Stomach (tissue), 9 donors: ENCODE data around the gene FTHL17. TPM values are rescaled to one million over a fixed set of nuclear protein-coding genes. Genes with fewer than 3 reads are reported as not detected.

Source experiments
- DNase-seq, 2 donors: peaks; one replicate each; pipeline versions ENCODE4 v3.0.0 to v3.0.0-alpha.2; 2013 to 2019
- H3K27ac ChIP-seq, 5 donors: fragments of 200-600 bp in 4 of 5; sonication (generic) in 4 of 5; one replicate each; pipeline ENCODE4 v1.5.1; 2013 to 2019; ENCODE audit warnings: mild to moderate bottlenecking in 1 of 5, moderate library complexity in 1 of 5
- H3K27me3 ChIP-seq, 3 donors: fragments of 200-600 bp; sonication (generic); one replicate each; pipeline ENCODE4 v1.5.1; 2017 to 2019; ENCODE audit warnings: mixed run types in 1 of 3
- H3K36me3 ChIP-seq, 4 donors: fragments of 200-600 bp; sonication (generic); 1 replicate in 3 of 4; 2 replicates in 1 of 4; pipeline ENCODE4 v1.5.1; 2016 to 2019
- H3K4me1 ChIP-seq, 4 donors: fragments of 200-600 bp; sonication (generic); one replicate each; pipeline ENCODE4 v1.5.1; 2016 to 2019
- H3K4me3 ChIP-seq, 4 donors: fragments of 200-600 bp; sonication (generic) in 3 of 4; one replicate each; pipeline ENCODE4 v1.5.1; 2016 to 2019; ENCODE audit warnings: mild to moderate bottlenecking in 1 of 4
- H3K9me3 ChIP-seq, 4 donors: fragments of 200-600 bp; sonication (generic); one replicate each; pipeline ENCODE4 v1.5.1; 2016 to 2019
- EP300 ChIP-seq: sonication (generic); formaldehyde crosslinking; IDR thresholded peaks from one replicate; pipeline ENCODE4 v1.6.1; 2017; ENCODE audit warnings: antibody characterized with exemption
- POLR2A ChIP-seq, 4 donors: fragments of 450-650 bp; IDR thresholded peaks; one replicate each; pipeline ENCODE4 v1.6.1; 2016; ENCODE audit warnings: antibody characterized with exemption in 4 of 4, control low read depth in 2 of 4, mild to moderate bottlenecking in 1 of 4, moderate library complexity in 1 of 4
- POLR2AphosphoS5 ChIP-seq, 3 donors: sonication (generic); formaldehyde crosslinking; IDR thresholded peaks; one replicate each; pipeline ENCODE4 v1.6.1; 2016; ENCODE audit warnings: antibody characterized with exemption in 3 of 3
- WGBS, 5 donors: extraction: QIAGEN DNeasy Blood & Tissue Kit in 3 of 5; methylation state at CpG; one replicate each; pipeline versions ENCODE4 v1.1.5 to v1.1.7; 2013 to 2018; 5-methylcytosine and 5-hydroxymethylcytosine counted together
- intact Hi-C: fragments of 100-400 bp; cut with DNase I; formaldehyde crosslinking; loops from one replicate; pipeline ENCODE4 v1.15.1; 2023; ENCODE audit warnings: low total_unique reads
- polyA plus RNA-seq, 3 donors: library from polyadenylated mRNA; stranded (reverse); fragments of 200-250 nt; gene quantifications; one replicate each; pipeline ENCODE4 v1.2.3, GENCODE V29; 2013
- total RNA-seq, 5 donors: library from RNA; depleted of rRNA; stranded (reverse); fragments of >200 nt; gene quantifications; one replicate each; pipeline versions ENCODE4 v1.1.0 to v1.2.3, GENCODE V29; 2014 to 2016
- TF ChIP-seq, protein P1 (sequence below), 7 experiments: fragments of 450-650 bp in 4 of 7; fragments of 200-600 bp in 3 of 7; sonication (generic) in 3 of 7; IDR thresholded peaks; one replicate each; pipeline ENCODE4 v1.5.1; 2016 to 2019; ENCODE audit warnings: antibody characterized with exemption in 7 of 7, control low read depth in 2 of 7, mild to moderate bottlenecking in 1 of 7
- donor health status: healthy with polysubstance abuse.
- donor health status: Bipolar disorder and iron deficiency.
- donor health status: healthy.

FTHL17 gene
- total and polyA plus RNA-seq, 8 donors: not detected

DNA sequence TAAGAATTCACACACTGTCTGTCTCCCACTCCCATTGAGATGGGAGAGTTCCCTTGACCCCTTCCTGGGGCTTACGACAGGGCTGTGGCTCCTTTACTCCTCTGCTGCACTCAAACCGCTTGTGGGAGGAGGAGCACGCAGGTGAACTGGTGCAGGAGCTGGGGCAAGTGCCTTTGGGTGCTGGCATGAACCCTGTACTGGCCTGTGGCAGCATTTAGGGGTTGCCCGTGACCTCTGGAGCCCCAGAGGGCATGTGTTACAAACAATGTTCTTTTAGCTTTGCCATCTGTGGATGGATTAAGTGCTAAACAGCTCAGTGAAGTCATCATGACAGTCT lies 21.8 kb upstream of the FTHL17 start:
- no peak for TF ChIP-seq EP300
- TF ChIP-seq, protein P1, sequence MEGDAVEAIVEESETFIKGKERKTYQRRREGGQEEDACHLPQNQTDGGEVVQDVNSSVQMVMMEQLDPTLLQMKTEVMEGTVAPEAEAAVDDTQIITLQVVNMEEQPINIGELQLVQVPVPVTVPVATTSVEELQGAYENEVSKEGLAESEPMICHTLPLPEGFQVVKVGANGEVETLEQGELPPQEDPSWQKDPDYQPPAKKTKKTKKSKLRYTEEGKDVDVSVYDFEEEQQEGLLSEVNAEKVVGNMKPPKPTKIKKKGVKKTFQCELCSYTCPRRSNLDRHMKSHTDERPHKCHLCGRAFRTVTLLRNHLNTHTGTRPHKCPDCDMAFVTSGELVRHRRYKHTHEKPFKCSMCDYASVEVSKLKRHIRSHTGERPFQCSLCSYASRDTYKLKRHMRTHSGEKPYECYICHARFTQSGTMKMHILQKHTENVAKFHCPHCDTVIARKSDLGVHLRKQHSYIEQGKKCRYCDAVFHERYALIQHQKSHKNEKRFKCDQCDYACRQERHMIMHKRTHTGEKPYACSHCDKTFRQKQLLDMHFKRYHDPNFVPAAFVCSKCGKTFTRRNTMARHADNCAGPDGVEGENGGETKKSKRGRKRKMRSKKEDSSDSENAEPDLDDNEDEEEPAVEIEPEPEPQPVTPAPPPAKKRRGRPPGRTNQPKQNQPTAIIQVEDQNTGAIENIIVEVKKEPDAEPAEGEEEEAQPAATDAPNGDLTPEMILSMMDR (IDR thresholded peaks at IDR 0.05): no peak
- TF ChIP-seq POLR2AphosphoS5 (IDR thresholded peaks at IDR 0.05): no peak
- no peak for TF ChIP-seq POLR2A (IDR thresholded peaks at IDR 0.05)
- WGBS, 5 donors: 49 to 97% (median 90%) methylated on average over 4 of the region's 4 CpGs

DNA sequence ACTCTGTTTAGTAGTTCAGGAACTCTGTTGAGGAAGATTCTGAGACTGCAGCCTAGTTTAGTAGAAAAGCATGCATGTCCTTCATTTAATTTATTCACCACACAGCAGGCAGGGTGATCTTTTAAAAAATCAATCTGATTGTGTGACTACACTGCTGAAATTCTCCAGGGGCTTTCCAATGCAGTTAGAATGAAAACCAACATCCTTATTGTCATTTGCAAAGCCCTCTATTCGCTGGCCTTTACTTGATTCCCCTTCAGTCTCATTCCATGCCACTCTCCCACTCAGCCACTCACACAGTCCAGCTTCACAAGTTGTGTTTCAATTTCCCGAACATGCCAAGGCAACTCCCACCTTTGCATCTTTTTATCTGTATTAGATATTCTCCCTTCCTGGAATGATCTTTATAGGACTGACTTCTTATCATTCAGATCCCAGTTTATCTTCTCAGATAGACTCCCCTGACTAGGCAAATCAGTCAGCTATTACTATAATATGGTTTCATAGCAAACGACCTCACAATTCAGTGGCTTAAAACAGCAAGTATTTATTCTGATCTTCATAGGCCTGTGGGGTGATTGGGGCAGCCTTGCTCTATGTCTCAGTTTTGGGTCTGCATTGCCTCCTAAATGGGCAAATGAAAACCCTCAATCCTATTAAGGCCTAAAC lies 21.3 kb upstream of the FTHL17 start:
- 53 to 66% (median 61%) methylated on average over 3 of the region's 3 CpGs for WGBS, 5 donors

More for the DNA sequence above, 21.8 kb upstream of the FTHL17 start:
- H3K9me3 ChIP-seq: peaks cover 0 to 7% (median 3%) of the 10 kb centered on the region in 4 donors
- H3K36me3 ChIP-seq: no peaks in the 10 kb centered on the region
- H3K27me3 ChIP-seq: no peaks in the 10 kb centered on the region
- H3K27ac ChIP-seq: no peak overlapping the region
- no peaks in the 10 kb centered on the region for H3K4me1 ChIP-seq
- intact Hi-C loops: no loop called here
- no peak overlapping the region for H3K4me3 ChIP-seq
- no peak for DNase-seq

DNA sequence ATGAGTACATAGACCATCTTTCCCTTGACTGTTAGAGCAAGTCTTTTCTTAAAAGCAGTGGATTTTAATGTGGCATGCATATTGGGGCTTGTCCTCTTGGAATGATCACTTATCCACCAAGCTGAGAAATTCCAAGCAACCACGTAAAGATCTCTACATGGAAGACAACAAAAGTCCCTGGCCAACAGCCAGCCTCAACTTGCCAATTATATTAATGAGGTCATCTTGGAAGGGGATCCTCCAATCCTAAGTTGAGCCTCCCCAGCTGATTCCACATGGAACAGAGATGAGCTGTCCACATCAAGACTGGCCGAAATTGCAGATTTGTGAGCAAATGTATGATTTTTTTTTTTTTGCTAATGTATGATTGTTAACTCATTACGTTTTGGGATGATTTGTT lies 20.6 kb upstream of the FTHL17 start:
- intact Hi-C loops: no loop called here
- no peak for TF ChIP-seq EP300
- no peak for TF ChIP-seq POLR2A (IDR thresholded peaks at IDR 0.05)
- TF ChIP-seq, protein P1 (IDR thresholded peaks at IDR 0.05): no peak
- no peak for TF ChIP-seq POLR2AphosphoS5 (IDR thresholded peaks at IDR 0.05)
- Histone ChIP-seq H3K9me3 (peaks cover 0 to 7% (median 3%) of the 10 kb centered on the region in 4 donors), H3K27me3 (no peaks in the 10 kb centered on the region), H3K36me3 (no peaks in the 10 kb centered on the region), H3K4me3 (no peak overlapping the region), H3K27ac (no peak overlapping the region), H3K4me1 (no peaks in the 10 kb centered on the region)
- 49 to 69% (median 60%) methylated on average over 3 of the region's 3 CpGs for WGBS, 5 donors
- peak in 1 of 2 donors; percentile 38 for DNase-seq

More for the DNA sequence above, 21.3 kb upstream of the FTHL17 start:
- H3K27me3 ChIP-seq: no peaks in the 10 kb centered on the region
- intact Hi-C loops: no loop called here
- no peak for DNase-seq
- H3K27ac ChIP-seq: no peak overlapping the region
- TF ChIP-seq POLR2AphosphoS5 (IDR thresholded peaks at IDR 0.05): no peak
- TF ChIP-seq POLR2A (IDR thresholded peaks at IDR 0.05): no peak
- TF ChIP-seq, protein P1 (IDR thresholded peaks at IDR 0.05): no peak
- TF ChIP-seq EP300: no peak
- no peaks in the 10 kb centered on the region for H3K4me1 ChIP-seq
- H3K9me3 ChIP-seq: peaks cover 0 to 7% (median 3%) of the 10 kb centered on the region in 4 donors
- H3K36me3 ChIP-seq: no peaks in the 10 kb centered on the region
- H3K4me3 ChIP-seq: no peak overlapping the region

DNA sequence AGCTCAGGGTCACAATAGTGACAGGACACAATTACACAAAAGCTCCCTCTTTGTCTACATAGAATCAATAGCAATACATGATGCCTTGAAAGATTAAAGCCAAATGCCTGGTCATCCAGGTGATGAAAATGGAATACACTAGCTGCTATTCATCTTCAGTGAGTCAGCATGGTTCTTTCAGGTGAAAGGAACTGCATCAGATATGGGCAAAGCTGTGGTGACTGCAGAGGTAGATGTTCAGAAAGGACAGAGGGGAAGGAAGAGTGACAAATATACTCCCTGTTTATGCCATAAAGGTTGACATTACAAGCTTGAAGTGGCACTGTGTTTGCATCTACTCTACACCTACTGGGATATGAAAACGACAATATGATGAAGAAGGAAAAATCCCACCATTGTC lies 20.0 kb upstream of the FTHL17 start:
- TF ChIP-seq, protein P1 (IDR thresholded peaks at IDR 0.05): no peak
- TF ChIP-seq POLR2AphosphoS5 (IDR thresholded peaks at IDR 0.05) (no peak), EP300 (no peak), POLR2A (IDR thresholded peaks at IDR 0.05) (no peak)
- Histone ChIP-seq H3K4me1 (no peaks in the 10 kb centered on the region), H3K27me3 (no peaks in the 10 kb centered on the region), H3K36me3 (no peaks in the 10 kb centered on the region), H3K27ac (no peak overlapping the region), H3K9me3 (peaks cover 0 to 7% (median 3%) of the 10 kb centered on the region in 4 donors), H3K4me3 (no peak overlapping the region)
- DNase-seq: no peak
- 62 to 91% (median 73%) methylated on average over 1 of the region's 1 CpG for WGBS, 5 donors
- intact Hi-C loops: no loop called here
